Neural cell (in vitro differentiated cells): ENCODE measurements around the gene ANKRD28. TPM values are rescaled to one million over a fixed set of nuclear protein-coding genes. Genes with fewer than 3 reads are reported as not detected.

Source experiments
- H2AFZ ChIP-seq: fragments of 200-600, 300-800 bp; sonication (generic), shearing (Covaris generic); 2 replicates; pipeline ENCODE4 v1.6.0; 2014; ENCODE audit warnings: low read depth, mild to moderate bottlenecking, antibody characterized with exemption, low read length, moderate library complexity
- H3F3A ChIP-seq: fragments of 200-600 bp; shearing (Covaris generic); 2 replicates; pipeline ENCODE4 v1.6.1; 2016; ENCODE audit warnings: mild to moderate bottlenecking, moderate library complexity, mixed read lengths, antibody characterized with exemption, low read length; ENCODE audit not compliant: insufficient read depth, poor library complexity, severe bottlenecking
- H3K27ac ChIP-seq: fragments of 200-600, 300-800 bp; sonication (generic), shearing (Covaris generic); 2 replicates; pipeline ENCODE4 v1.5.1; 2014; ENCODE audit warnings: mild to moderate bottlenecking, low read length, moderate library complexity
- H3K27me3 ChIP-seq: fragments of 300-800, 200-600 bp; sonication (generic), shearing (Covaris generic); 2 replicates; pipeline ENCODE4 v1.6.0; 2014; ENCODE audit warnings: mild to moderate bottlenecking, low read depth, low read length, moderate library complexity; ENCODE audit not compliant: insufficient read depth
- H3K36me3 ChIP-seq: fragments of 300-800, 200-600 bp; sonication (generic), shearing (Covaris generic); 2 replicates; pipeline ENCODE4 v1.5.1; 2014; ENCODE audit warnings: mild to moderate bottlenecking, antibody characterized with exemption, low read length, moderate library complexity; ENCODE audit not compliant: insufficient read depth
- H3K4me2 ChIP-seq: fragments of 300-800, 200-600 bp; sonication (generic), shearing (Covaris generic); 2 replicates; pipeline ENCODE4 v1.6.0; 2014; ENCODE audit warnings: mild to moderate bottlenecking, low read length
- H3K4me3 ChIP-seq: fragments of 300-800, 200-600 bp; sonication (generic), shearing (Covaris generic); 2 replicates; pipeline ENCODE4 v1.5.1; 2014; ENCODE audit warnings: mild to moderate bottlenecking, low read length, moderate library complexity
- H3K79me2 ChIP-seq: fragments of 200-600 bp; shearing (Covaris generic); replicated peaks from 2 replicates; pipeline ENCODE4 v1.6.0; 2014; ENCODE audit warnings: mild to moderate bottlenecking, low read length, moderate library complexity; ENCODE audit not compliant: insufficient read depth
- H3K9ac ChIP-seq: fragments of 300-800, 200-600 bp; sonication (generic), shearing (Covaris generic); 2 replicates; pipeline ENCODE4 v1.6.1; 2016; ENCODE audit warnings: mild to moderate bottlenecking, low read length, mixed read lengths
- H3K9me2 ChIP-seq: fragments of 200-600 bp; shearing (Covaris generic); 2 replicates; pipeline ENCODE4 v1.6.1; 2016; ENCODE audit warnings: mild to moderate bottlenecking, low read length, mixed read lengths; ENCODE audit not compliant: insufficient read depth
- H3K9me3 ChIP-seq: fragments of 200-600, 300-800 bp; sonication (generic), shearing (Covaris generic); 2 replicates; pipeline ENCODE4 v1.6.1; 2016; ENCODE audit warnings: mild to moderate bottlenecking, mixed run types, low read length, moderate library complexity, mixed read lengths
- H4K20me1 ChIP-seq: fragments of 200-600 bp; shearing (Covaris generic); 2 replicates; pipeline ENCODE4 v1.6.1; 2016; ENCODE audit warnings: mild to moderate bottlenecking, mixed run types; ENCODE audit not compliant: insufficient read depth
- CTCF ChIP-seq: fragments of 450-650 bp; IDR thresholded peaks from 2 replicates; pipeline ENCODE4 v1.5.1; 2014; ENCODE audit warnings: antibody characterized with exemption, mild to moderate bottlenecking, moderate library complexity; ENCODE audit not compliant: poor library complexity, severe bottlenecking
- EP300 ChIP-seq: fragments of 450-650 bp; conservative IDR thresholded peaks from 2 replicates; pipeline ENCODE4 v1.6.1; 2014; ENCODE audit warnings: antibody characterized with exemption, mild to moderate bottlenecking, moderate library complexity; ENCODE audit not compliant: poor library complexity, severe bottlenecking
- EZH2 ChIP-seq: fragments of 200-600, 300-800 bp; shearing (Covaris generic), sonication (generic); IDR thresholded peaks from 2 replicates; pipeline ENCODE4 v1.6.1; 2014; ENCODE audit warnings: antibody characterized with exemption, low read length, borderline replicate concordance, mild to moderate bottlenecking; ENCODE audit not compliant: insufficient read depth, poor library complexity, severe bottlenecking
- MXI1 ChIP-seq: fragments of 450-650 bp; conservative IDR thresholded peaks from 2 replicates; pipeline ENCODE4 v1.6.1; 2014; ENCODE audit warnings: antibody characterized with exemption, mild to moderate bottlenecking; ENCODE audit not compliant: poor library complexity, severe bottlenecking
- POLR2AphosphoS5 ChIP-seq: IDR thresholded peaks from 2 replicates; pipeline ENCODE4 v1.6.1; 2012
- RAD21 ChIP-seq: fragments of 450-650 bp; conservative IDR thresholded peaks from 2 replicates; pipeline ENCODE4 v1.6.1; 2014; ENCODE audit warnings: antibody characterized with exemption, mild to moderate bottlenecking, moderate library complexity
- REST ChIP-seq: IDR thresholded peaks from 2 replicates; pipeline ENCODE4 v1.6.1; 2012; ENCODE audit warnings: borderline replicate concordance
- SMC3 ChIP-seq: fragments of 450-650 bp; conservative IDR thresholded peaks from 2 replicates; pipeline ENCODE4 v1.6.1; 2014; ENCODE audit warnings: antibody characterized with exemption, mild to moderate bottlenecking, moderate library complexity; ENCODE audit not compliant: poor library complexity
- TAF1 ChIP-seq: IDR thresholded peaks from 2 replicates; pipeline ENCODE4 v1.6.1; 2012; ENCODE audit warnings: low read depth
- polyA plus RNA-seq: library from polyadenylated mRNA; depleted of rRNA; stranded (reverse); fragments of >200 nt; gene quantifications from 2 replicates; pipeline ENCODE4 v1.2.3, GENCODE V29; 2014

Gene ANKRD28
- polyA plus RNA-seq, 1 donor from 2014 or later: 101 TPM

- Histone ChIP-seq H2AFZ (no peak overlapping the region), H3K4me2 (no peak overlapping the region), H3K9ac (no peak overlapping the region), H3K27me3 (no peaks in the 10 kb centered on the region), H3K4me3 (peak overlapping the region; percentile 42), H4K20me1 (no peaks in the 10 kb centered on the region), H3K79me2 (no peaks in the 10 kb centered on the region), H3K27ac (peak overlapping the region; percentile 71), H3F3A (no peaks in the 10 kb centered on the region), H3K9me2 (no peaks in the 10 kb centered on the region), H3K36me3 (no peaks in the 10 kb centered on the region), H3K9me3 (no peaks in the 10 kb centered on the region)
- TF ChIP-seq CTCF (peak; percentile 77), RAD21 (peak; percentile 72), EP300 (no peak), TAF1 (no peak), SMC3 (peak; percentile 74)
Measured at GRCh38 chr3:15629860-15630597, 167.8 kb downstream of the ANKRD28 start.

DNA sequence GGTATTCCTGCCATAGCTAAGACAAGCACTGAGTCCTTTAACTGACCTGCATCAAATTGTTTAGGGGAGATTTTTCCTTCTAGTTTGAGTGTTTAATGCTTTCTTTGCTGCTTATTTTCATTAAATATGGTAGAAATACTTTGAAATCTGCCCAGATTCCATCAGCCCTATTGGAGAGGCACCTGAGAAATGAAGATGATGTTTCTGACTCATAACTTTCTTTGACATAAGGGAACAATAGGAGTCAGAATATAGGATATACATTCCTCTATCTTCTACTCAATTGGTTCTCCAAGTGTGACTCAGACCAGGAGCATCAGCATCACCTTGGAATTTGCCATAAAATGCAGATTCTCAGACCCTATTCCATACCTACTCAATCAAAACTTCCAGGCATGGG, 168.8 kb downstream of the ANKRD28 start:
- H3K27me3 ChIP-seq: no peaks in the 10 kb centered on the region
- no peaks in the 10 kb centered on the region for H3K9me3 ChIP-seq
- no peak for TF ChIP-seq SMC3
- no peak for TF ChIP-seq EZH2
- no peak for TF ChIP-seq CTCF
- TF ChIP-seq POLR2AphosphoS5: no peak
- TF ChIP-seq TAF1: no peak
- no peak for TF ChIP-seq EP300
- no peak for TF ChIP-seq REST
- TF ChIP-seq MXI1: no peak
- no peak for TF ChIP-seq RAD21
- H3K9me2 ChIP-seq: no peaks in the 10 kb centered on the region
- no peaks in the 10 kb centered on the region for H3K79me2 ChIP-seq
- H3F3A ChIP-seq: no peaks in the 10 kb centered on the region
- H3K4me3 ChIP-seq: no peak overlapping the region
- H3K36me3 ChIP-seq: no peaks in the 10 kb centered on the region
- H3K4me2 ChIP-seq: no peak overlapping the region
- no peaks in the 10 kb centered on the region for H4K20me1 ChIP-seq
- no peak overlapping the region for H3K27ac ChIP-seq
- no peak overlapping the region for H2AFZ ChIP-seq
- H3K9ac ChIP-seq: no peak overlapping the region
